Spleen (tissue), 11 donors: ENCODE results near the gene CCL17. TPM values are rescaled to one million over a fixed set of nuclear protein-coding genes. Genes with fewer than 3 reads are reported as not detected.

Experiments
- DNase-seq: peaks from one replicate; pipeline ENCODE4 v3.0.0-alpha.2; 2020
- H3K27ac ChIP-seq, 8 donors: fragments of 200-600 bp; sonication (generic) in 7 of 8; 1 replicate in 4 of 8; 2 replicates in 4 of 8; pipeline versions ENCODE4 v1.5.0 to v1.8.0; 2016 to 2021; ENCODE audit warnings: inconsistent platforms in 4 of 8, mild to moderate bottlenecking in 4 of 8, moderate library complexity in 1 of 8
- H3K27me3 ChIP-seq, 7 donors: fragments of 200-600 bp; sonication (generic) in 6 of 7; replicated peaks in 1 of 7; 1 replicate in 4 of 7; 2 replicates in 3 of 7; pipeline versions ENCODE4 v1.5.0 to v1.8.0; 2016 to 2021; ENCODE audit warnings: inconsistent platforms in 3 of 7, mild to moderate bottlenecking in 1 of 7
- H3K36me3 ChIP-seq, 6 donors: fragments of 200-600 bp; sonication (generic) in 5 of 6; 1 replicate in 4 of 6; 2 replicates in 2 of 6; pipeline versions ENCODE4 v1.5.0 to v1.8.0; 2016 to 2021; ENCODE audit warnings: inconsistent platforms in 2 of 6
- H3K4me1 ChIP-seq, 6 donors: fragments of 200-600 bp; sonication (generic) in 5 of 6; 1 replicate in 3 of 6; 2 replicates in 3 of 6; pipeline versions ENCODE4 v1.5.0 to v1.8.0; 2016 to 2021; ENCODE audit warnings: inconsistent platforms in 3 of 6
- H3K4me3 ChIP-seq, 8 donors: fragments of 200-600 bp; sonication (generic) in 7 of 8; 1 replicate in 4 of 8; 2 replicates in 4 of 8; pipeline versions ENCODE4 v1.5.0 to v1.8.0; 2016 to 2021; ENCODE audit warnings: inconsistent platforms in 4 of 8, mild to moderate bottlenecking in 4 of 8, moderate library complexity in 2 of 8
- H3K9me3 ChIP-seq, 8 donors: fragments of 200-600 bp; sonication (generic) in 7 of 8; 1 replicate in 4 of 8; 2 replicates in 4 of 8; pipeline versions ENCODE4 v1.5.0 to v1.8.0; 2016 to 2021; ENCODE audit warnings: inconsistent platforms in 4 of 8
- POLR2A ChIP-seq, 3 donors: fragments of 450-650 bp; IDR thresholded peaks; one replicate each; pipeline ENCODE4 v1.5.1; 2017; ENCODE audit warnings: antibody characterized with exemption in 3 of 3, mild to moderate bottlenecking in 1 of 3
- POLR2AphosphoS5 ChIP-seq, 3 donors: sonication (generic); formaldehyde crosslinking; IDR thresholded peaks; one replicate each; pipeline ENCODE4 v1.5.1; 2017; ENCODE audit warnings: antibody characterized with exemption in 3 of 3
- WGBS, 5 donors: extraction: QIAGEN DNeasy Blood & Tissue Kit in 3 of 5; methylation state at CpG; one replicate each; pipeline versions ENCODE4 v1.1.5 to v1.1.7; 2013 to 2018; 5-methylcytosine and 5-hydroxymethylcytosine counted together
- intact Hi-C: fragments of 100-400 bp; cut with DNase I; formaldehyde crosslinking; loops from one replicate; pipeline ENCODE4 v1.15.0; 2023; ENCODE audit warnings: low total_unique reads
- polyA plus RNA-seq, 3 donors: library from polyadenylated mRNA; stranded (reverse); fragments of 200-250 nt; gene quantifications; one replicate each; pipeline ENCODE4 v1.2.1, GENCODE V29; 2013
- total RNA-seq, 7 donors: library from RNA; depleted of rRNA in 3 of 7; stranded (reverse); fragments of >200 nt in 3 of 7; fragmentation: NEBNext Ultra II Directional in 4 of 7; extraction: Animal tissue kit (Norgen Biotek cat#: 25700) in 4 of 7; gene quantifications; one replicate each; pipeline versions ENCODE4 v1.1.0 to v1.2.1, GENCODE V29; 2016 to 2021
- TF ChIP-seq, protein P1 (sequence below), 11 experiments: fragments of 200-600 bp in 7 of 11; fragments of 450-650 bp in 4 of 11; sonication (generic) in 4 of 11; IDR thresholded peaks in 8 of 11; conservative IDR thresholded peaks in 3 of 11; 1 replicate in 7 of 11; 2 replicates in 4 of 11; pipeline versions ENCODE4 v1.4.0 to v1.8.0; 2016 to 2021; ENCODE audit warnings: antibody characterized with exemption in 11 of 11, inconsistent platforms in 4 of 11, mild to moderate bottlenecking in 1 of 11
- donor health status: healthy with polysubstance abuse.
- donor health status: DM: no; HTN: no; CAD: no; lungs with moderate emphysema.
- donor health status: DM: no; HTN: no; CAD: no.
- donor health status: Bipolar disorder and iron deficiency.
- donor health status: healthy.
- donor health status: DM: no; HTN: no; CAD: no.
- donor health status: DM: yes; HTN: yes; CAD: no.

Gene CCL17
- total and polyA plus RNA-seq, 10 donors, result 0.29 to 4.0 (median 2.0) TPM; not detected in 4

GRCh38 chr16:57384248-57385070 lies 20.1 kb upstream of the CCL17 start:
- Histone ChIP-seq H3K36me3 (no peaks in the 10 kb centered on the region), H3K27me3 (no peaks in the 10 kb centered on the region), H3K4me3 (no peak overlapping the region), H3K27ac (peak overlapping the region in 1 of 8 donors; percentile 36), H3K4me1 (peaks cover 0 to 37% (median 28%) of the 10 kb centered on the region in 6 donors), H3K9me3 (no peaks in the 10 kb centered on the region)
- 36 to 47% (median 44%) methylated on average over 9 to 11 of the region's 11 CpGs for WGBS, 5 donors
- no peak for DNase-seq
- intact Hi-C loops, result no loop called here
- TF ChIP-seq POLR2A (IDR thresholded peaks at IDR 0.05) (no peak), POLR2AphosphoS5 (IDR thresholded peaks at IDR 0.05) (peak in 1 of 3 donors; percentile 32)
- TF ChIP-seq, protein P1, sequence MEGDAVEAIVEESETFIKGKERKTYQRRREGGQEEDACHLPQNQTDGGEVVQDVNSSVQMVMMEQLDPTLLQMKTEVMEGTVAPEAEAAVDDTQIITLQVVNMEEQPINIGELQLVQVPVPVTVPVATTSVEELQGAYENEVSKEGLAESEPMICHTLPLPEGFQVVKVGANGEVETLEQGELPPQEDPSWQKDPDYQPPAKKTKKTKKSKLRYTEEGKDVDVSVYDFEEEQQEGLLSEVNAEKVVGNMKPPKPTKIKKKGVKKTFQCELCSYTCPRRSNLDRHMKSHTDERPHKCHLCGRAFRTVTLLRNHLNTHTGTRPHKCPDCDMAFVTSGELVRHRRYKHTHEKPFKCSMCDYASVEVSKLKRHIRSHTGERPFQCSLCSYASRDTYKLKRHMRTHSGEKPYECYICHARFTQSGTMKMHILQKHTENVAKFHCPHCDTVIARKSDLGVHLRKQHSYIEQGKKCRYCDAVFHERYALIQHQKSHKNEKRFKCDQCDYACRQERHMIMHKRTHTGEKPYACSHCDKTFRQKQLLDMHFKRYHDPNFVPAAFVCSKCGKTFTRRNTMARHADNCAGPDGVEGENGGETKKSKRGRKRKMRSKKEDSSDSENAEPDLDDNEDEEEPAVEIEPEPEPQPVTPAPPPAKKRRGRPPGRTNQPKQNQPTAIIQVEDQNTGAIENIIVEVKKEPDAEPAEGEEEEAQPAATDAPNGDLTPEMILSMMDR (IDR thresholded peaks at IDR 0.05 in 8 of 11, conservative IDR thresholded peaks at IDR 0.05 in 3 of 11), result no peak

DNA sequence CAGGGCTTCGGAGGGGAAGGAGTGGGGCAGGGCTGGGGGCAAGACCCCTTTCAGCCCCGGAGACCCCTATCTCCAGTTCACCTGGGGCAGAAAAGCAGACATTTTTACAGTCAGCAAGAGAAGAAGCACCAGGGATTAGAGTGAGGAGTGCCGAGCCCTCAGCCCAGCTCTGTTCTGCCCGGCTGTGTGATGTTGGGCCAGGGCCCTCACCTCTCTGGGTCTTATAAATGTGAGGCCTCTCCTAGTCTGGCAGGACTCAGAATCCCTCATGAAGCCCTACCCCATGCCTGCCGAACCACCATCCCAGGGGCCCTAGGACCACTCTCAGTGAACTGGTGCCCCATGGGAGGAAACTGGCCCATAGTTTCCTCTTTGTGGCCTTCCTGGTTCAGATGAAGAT lies 19.5 kb upstream of the CCL17 start:
- Histone ChIP-seq H3K4me1 (peaks cover 0 to 37% (median 28%) of the 10 kb centered on the region in 6 donors), H3K27ac (no peak overlapping the region), H3K9me3 (no peaks in the 10 kb centered on the region), H3K27me3 (no peaks in the 10 kb centered on the region), H3K36me3 (no peaks in the 10 kb centered on the region), H3K4me3 (no peak overlapping the region)
- 80 to 92% (median 83%) methylated on average over 2 to 5 of the region's 5 CpGs for WGBS, 5 donors
- TF ChIP-seq, protein P1 (IDR thresholded peaks at IDR 0.05 in 8 of 11, conservative IDR thresholded peaks at IDR 0.05 in 3 of 11), result no peak
- TF ChIP-seq POLR2AphosphoS5 (IDR thresholded peaks at IDR 0.05) (no peak), POLR2A (IDR thresholded peaks at IDR 0.05) (no peak)
- intact Hi-C loops, result no loop called here
- peak; percentile 23 for DNase-seq

GRCh38 chr16:57386381-57386951 lies 18.1 kb upstream of the CCL17 start:
- no peaks in the 10 kb centered on the region for H3K9me3 ChIP-seq
- no peaks in the 10 kb centered on the region for H3K36me3 ChIP-seq
- H3K27me3 ChIP-seq, result no peaks in the 10 kb centered on the region
- H3K4me3 ChIP-seq, result no peak overlapping the region
- peaks cover 0 to 26% (median 15%) of the 10 kb centered on the region in 6 donors for H3K4me1 ChIP-seq
- H3K27ac ChIP-seq, result no peak overlapping the region
- TF ChIP-seq POLR2AphosphoS5 (IDR thresholded peaks at IDR 0.05) (no peak), POLR2A (IDR thresholded peaks at IDR 0.05) (no peak)
- TF ChIP-seq, protein P1 (IDR thresholded peaks at IDR 0.05 in 8 of 11, conservative IDR thresholded peaks at IDR 0.05 in 3 of 11), result no peak
- 79 to 91% (median 87%) methylated on average over 5 of the region's 5 CpGs for WGBS, 5 donors
- intact Hi-C loops, result no loop called here
- DNase-seq, result peak; percentile 43
